NCI-H748 treated with DMSO at 0.1 percent for 48 hours (cell line): Measurements from ENCODE around the gene ZFP36L1.
"Not testable (repeated sequence)": the region's sequence is repeated elsewhere in the genome, so short reads cannot be mapped to it uniquely, and the experiment has no call there.

ENCODE experiments used
- DNase-seq: peaks from one replicate; lab custom pipeline; 2025; lab: John Stamatoyannopoulos, UW

Gene ZFP36L1

GRCh38 chr14:68784226-68784910 is 8.5 kb downstream of the ZFP36L1 start:
- no peak for DNase-seq

- no peak for DNase-seq
Measured at GRCh38 chr14:68783408-68784225, 9.2 kb downstream of the ZFP36L1 start.

GRCh38 chr14:68782091-68782981 is 10.5 kb downstream of the ZFP36L1 start:
- DNase-seq, result no peak

GRCh38 chr14:68781161-68782021 is 11.5 kb downstream of the ZFP36L1 start:
- no peak for DNase-seq

GRCh38 chr14:68780358-68781160 is 12.3 kb downstream of the ZFP36L1 start:
- DNase-seq, result no peak

- no peak for DNase-seq
Measured at GRCh38 chr14:68779761-68780323, 13.0 kb downstream of the ZFP36L1 start.

GRCh38 chr14:68777644-68778043 is 15.2 kb downstream of the ZFP36L1 start:
- DNase-seq, result no peak

GRCh38 chr14:68775614-68776126 is 17.2 kb downstream of the ZFP36L1 start:
- no peak for DNase-seq

GRCh38 chr14:68774771-68775613 is 17.9 kb downstream of the ZFP36L1 start:
- DNase-seq, result no peak

- DNase-seq, result no peak
Measured at GRCh38 chr14:68772761-68773381, 20.0 kb downstream of the ZFP36L1 start.

GRCh38 chr14:68771631-68772030 is 21.2 kb downstream of the ZFP36L1 start:
- no peak for DNase-seq

- no peak for DNase-seq
Measured at GRCh38 chr14:68770553-68771286, 22.1 kb downstream of the ZFP36L1 start.

- DNase-seq, result no peak
Measured at GRCh38 chr14:68770051-68770450, 22.8 kb downstream of the ZFP36L1 start.

GRCh38 chr14:68768316-68768715 is 24.6 kb downstream of the ZFP36L1 start:
- no peak for DNase-seq

- no peak for DNase-seq
Measured at GRCh38 chr14:68767248-68767645, 25.6 kb downstream of the ZFP36L1 start.

GRCh38 chr14:68766299-68767247 is 26.3 kb downstream of the ZFP36L1 start:
- no peak for DNase-seq

GRCh38 chr14:68763843-68764242 is 29.0 kb downstream of the ZFP36L1 start:
- DNase-seq, result not testable (repeated sequence)
